GM08714 (cell line): Measurements from ENCODE around the gene DNAJC28.
A peak's percentile ranks its signal among the peaks of the same experiment; 100 is the strongest.

Source experiments
- H3K4me3 ChIP-seq: fragments of 200-500 bp; sonication (Bioruptor generic); 2 replicates; pipeline ENCODE4 v1.5.1; 2014; ENCODE audit warnings: mild to moderate bottlenecking, low read length, inconsistent platforms
- ZNF274 ChIP-seq: IDR thresholded peaks from 2 replicates; pipeline ENCODE4 v1.6.1; 2012; ENCODE audit warnings: mild to moderate bottlenecking, low read depth, low read length

Gene DNAJC28

DNA sequence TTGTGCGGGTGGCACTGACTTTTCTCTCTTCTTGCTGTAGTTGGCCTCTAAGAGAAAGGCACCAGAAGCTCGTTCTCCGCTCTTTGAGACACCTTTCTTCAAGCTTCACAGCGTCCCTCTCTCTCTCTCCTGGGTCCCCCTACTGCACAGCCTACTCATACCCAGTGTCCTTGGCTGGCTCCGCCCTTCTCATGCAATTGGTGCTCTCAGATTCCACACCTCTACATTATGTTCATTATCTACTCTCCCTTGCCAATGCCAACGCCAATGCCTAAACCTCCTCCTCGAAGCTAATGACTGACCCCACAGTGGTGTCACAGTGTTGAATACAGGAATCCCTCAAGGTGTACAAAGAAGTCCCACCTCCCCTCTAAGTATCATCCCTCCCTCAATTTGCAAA is 4.8 kb upstream of the DNAJC28 start:
- no peak for TF ChIP-seq ZNF274
- no peak overlapping the region for H3K4me3 ChIP-seq

DNA sequence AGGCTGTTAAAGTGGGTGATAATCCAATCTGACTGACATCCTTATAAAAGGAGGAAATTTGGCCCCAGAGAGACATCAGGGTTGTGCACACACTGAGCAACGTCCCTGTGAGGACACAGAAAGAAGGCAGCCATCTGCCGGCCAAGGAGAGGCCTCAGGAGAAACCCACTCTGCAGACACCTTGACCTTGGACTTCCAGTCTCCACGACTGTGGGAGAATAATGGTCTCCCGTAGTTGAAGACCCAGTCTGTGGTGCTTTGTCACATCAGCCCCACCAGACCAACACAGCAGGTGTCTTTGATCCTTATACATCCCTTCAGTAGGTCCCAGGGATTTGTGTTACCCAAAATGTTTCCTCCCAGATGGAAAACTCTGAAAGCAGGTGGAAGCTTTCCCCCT is 4.2 kb upstream of the DNAJC28 start:
- no peak overlapping the region for H3K4me3 ChIP-seq
- no peak for TF ChIP-seq ZNF274

GRCh38 chr21:33493756-33494155 is 2.2 kb upstream of the DNAJC28 start:
- no peak for TF ChIP-seq ZNF274
- H3K4me3 ChIP-seq: no peak overlapping the region

GRCh38 chr21:33492571-33492970 is 1.1 kb upstream of the DNAJC28 start:
- no peak for TF ChIP-seq ZNF274
- H3K4me3 ChIP-seq: no peak overlapping the region

GRCh38 chr21:33490991-33491372 is 534 bp downstream of the DNAJC28 start:
- TF ChIP-seq ZNF274: no peak
- peak overlapping the region; percentile 63 for H3K4me3 ChIP-seq

DNA sequence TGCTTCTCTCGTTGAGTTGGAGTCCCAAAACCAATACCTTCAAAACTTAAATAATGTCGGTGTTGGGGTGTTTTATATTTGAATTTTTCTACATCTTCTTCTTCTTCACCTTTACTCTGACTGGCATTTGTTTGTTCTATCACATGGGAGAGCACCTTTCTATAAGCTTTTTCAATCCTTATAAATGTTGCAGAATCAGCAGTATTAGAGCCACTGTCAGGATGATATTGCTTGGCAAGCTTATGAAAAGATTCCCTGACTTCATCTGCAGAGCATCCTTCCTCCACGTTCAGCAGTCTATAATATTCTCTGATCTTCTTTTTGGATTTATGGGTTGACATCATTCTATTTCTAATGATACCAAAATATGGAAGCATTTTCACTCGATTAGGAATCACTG is 2.6 kb downstream of the DNAJC28 start:
- no peak overlapping the region for H3K4me3 ChIP-seq
- no peak for TF ChIP-seq ZNF274

DNA sequence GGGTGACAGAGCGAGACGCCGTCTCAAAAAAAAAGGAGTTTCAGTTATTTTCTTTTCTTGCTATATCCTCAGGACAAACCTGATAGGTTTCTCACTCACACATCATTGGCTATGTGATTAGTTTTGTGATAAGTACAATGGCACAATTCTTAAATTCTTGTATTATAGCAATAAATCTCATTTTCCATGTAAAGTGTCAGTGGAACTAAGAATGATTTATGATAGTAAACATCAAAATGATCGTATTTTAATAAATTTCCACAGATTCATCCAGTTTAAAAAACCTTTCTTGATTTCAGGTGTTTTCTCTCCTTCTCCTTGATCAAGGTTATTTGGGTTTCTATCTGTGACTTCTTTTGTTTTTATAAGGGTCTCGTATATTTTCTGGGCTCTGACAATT is 3.5 kb downstream of the DNAJC28 start:
- TF ChIP-seq ZNF274: no peak
- H3K4me3 ChIP-seq: no peak overlapping the region

- no peak overlapping the region for H3K4me3 ChIP-seq
- TF ChIP-seq ZNF274: no peak
Observed at GRCh38 chr21:33481314-33481943, 10.1 kb downstream of the DNAJC28 start.

DNA sequence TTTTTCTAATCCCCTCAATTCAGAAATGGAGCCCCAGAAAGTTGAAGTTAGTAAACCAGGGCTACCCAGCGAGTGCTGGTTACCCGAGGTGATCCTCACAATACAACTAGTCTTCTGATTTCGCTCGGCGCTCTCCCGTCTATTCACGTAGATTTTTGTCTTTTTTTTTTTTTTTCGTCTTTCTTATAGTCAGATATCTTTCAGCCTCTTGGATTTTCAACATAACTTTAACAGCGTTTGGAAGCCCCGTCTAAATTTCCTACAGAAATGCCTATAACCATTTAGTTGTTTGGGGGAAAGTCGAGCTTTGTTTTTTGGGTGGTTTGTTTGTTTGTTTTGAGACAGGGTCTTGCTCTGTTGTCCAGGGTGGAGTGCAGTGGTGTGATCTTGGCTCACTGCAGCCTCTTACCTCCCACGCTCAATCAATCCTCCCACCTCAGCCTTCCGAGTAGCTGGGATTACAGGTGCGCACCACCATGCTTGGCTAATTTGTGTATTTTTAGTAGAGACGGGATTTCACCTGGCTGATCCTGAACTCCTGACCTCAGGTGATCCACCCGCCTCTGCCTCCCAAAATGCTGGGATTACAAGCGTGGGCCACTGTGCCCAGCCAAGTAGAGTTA is 10.9 kb downstream of the DNAJC28 start:
- no peak for TF ChIP-seq ZNF274
- H3K4me3 ChIP-seq: peak overlapping the region; percentile 95

DNA sequence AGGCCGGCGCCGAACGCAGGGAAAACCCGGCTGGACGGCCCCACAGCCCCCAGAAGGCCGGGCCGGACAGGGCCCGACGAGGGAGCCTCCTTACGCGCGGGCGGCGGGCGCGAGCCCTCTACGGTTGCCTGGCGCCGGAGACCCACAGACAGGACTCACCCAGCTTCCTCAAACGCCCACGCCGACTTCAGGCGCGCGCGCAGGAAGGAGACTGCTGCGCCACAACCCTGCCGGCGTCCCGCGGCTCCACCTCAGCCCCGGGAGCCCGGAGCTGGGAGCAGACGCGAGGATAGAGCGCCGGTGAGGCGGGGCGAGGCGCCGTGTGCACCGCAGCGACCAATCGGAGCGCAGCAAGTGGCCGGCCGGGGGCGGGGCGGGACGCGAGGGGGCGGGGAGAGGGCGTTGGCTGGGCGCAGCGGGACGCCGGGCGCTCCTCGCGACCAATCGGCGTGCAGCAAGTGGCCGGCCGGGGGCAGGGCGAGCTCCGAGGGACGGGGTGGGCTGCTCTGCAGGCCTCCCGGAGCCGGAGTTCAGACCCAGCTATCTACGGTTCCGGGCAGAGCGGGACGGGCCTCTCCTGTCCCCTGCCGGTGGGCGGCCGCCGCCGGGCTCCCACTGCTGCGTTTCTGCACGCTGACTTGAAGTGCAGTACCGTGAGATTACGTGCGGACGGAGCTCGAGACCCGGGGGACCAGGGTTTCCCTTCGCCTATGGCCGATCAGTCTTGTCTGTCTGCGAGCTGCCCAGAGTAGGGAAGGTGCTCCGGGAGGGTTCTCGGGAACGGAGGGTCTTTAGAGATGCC is 11.6 kb downstream of the DNAJC28 start, which contains the start of gene TMEM50B:
Gene TMEM50B, minus strand, starts transcription at position 296 of the 802 bp plus-strand sequence. CDS start 11,089 bp downstream, outside the sequence.
- peak within 1 kb of the TSS; percentile 99 for H3K4me3 ChIP-seq
- TF ChIP-seq ZNF274: no peak

DNA sequence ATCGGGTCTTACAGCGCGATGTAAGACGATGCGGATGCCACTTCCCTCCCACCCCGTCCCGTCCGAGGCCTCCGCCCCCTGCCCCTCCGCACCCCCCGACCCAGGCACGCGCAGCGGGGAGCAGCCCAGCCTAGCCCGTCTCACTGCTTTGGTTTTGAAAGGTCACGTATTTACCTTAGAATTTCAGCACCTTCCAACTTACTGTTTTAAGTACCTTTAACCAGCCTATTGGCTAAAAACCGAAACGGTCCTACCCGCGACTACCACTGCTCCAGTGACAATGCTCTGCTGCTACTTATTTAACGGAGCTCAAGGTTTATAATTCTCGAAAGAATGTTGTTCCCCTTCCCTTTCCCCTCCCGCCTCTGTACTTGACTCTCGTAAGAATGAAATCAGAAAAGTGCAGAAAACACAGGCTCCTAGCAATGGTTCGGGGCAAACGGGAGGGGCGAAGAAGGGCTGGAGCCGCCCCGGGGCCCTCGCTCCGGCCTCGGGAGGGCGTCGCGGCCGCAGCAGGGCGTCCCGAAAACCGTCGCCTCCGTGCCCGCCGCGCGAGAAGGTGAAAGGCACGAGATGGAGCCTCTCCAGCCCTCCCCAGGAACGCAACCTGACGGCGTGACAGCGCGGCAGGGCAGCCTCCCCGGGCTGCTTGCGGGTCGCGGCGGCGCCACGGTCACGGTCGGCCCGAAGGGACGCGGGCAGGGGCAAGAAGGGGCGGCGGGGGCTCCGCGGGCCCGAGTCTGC is 12.4 kb downstream of the DNAJC28 start:
- H3K4me3 ChIP-seq: peak overlapping the region; percentile 99
- no peak for TF ChIP-seq ZNF274

GRCh38 chr21:33478182-33478581 is 13.3 kb downstream of the DNAJC28 start:
- TF ChIP-seq ZNF274: no peak
- H3K4me3 ChIP-seq: peak overlapping the region; percentile 99

DNA sequence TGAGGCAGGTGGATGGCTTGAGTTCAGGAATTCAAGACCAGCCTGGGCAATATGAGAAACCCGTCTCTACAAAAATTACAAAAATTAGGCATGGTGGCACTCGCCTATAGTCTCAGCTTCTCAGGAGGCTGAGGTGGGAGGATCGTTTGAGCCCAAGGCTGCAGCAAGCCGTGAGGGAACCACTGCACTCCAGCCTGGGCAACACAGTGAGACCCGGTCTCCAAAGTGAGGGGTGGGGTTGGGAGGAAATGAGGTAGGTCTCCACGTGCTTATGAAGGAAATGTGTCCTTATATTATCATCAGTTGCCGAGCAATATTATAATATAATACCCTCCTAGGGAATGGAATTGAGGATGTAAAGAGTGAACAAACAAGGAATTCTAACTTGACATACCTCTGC is 14.4 kb downstream of the DNAJC28 start:
- H3K4me3 ChIP-seq: no peak overlapping the region
- no peak for TF ChIP-seq ZNF274

DNA sequence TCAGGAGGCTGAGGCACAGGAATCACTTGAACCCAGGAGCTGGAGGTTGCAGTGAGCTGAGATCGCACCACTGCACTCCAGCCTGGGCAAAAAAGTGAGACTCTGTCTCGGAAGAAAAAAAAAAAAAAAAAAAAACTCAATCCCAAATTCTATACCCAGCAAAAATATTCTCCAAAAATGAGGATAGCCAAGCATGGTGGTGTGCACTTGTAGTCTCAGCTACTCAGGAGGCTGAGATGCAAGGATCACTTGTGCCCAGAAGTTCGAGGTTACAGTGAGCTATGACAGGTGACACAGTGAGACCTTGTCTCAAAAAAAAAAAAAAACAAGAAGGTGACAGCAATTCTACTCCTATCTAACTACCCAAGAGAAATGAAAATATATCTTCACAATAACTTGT is 18.2 kb downstream of the DNAJC28 start:
- H3K4me3 ChIP-seq: no peak overlapping the region
- TF ChIP-seq ZNF274: no peak
